Kidney (tissue), 14 donors: Measurements from ENCODE around the gene NUDT13. TPM values are rescaled to one million over a fixed set of nuclear protein-coding genes. Genes with fewer than 3 reads are reported as not detected.

Source experiments
- DNase-seq, 5 donors: peaks; one replicate each; pipeline ENCODE4 v3.0.0-alpha.2; 2013 to 2020
- FAIRE-seq: peaks from 2 replicates; lab custom pipeline; 2012; peaks lifted over from hg19 to GRCh38; lab: Jason Lieb, UNC
- H3K27ac ChIP-seq, 2 donors: one replicate each; pipeline ENCODE4 v1.7.0; 2013; ENCODE audit warnings: low read depth in 2 of 2, low read length in 2 of 2, inconsistent platforms in 1 of 2
- H3K27me3 ChIP-seq: one replicate; pipeline ENCODE4 v1.7.1; 2013; ENCODE audit warnings: low read length, inconsistent platforms; ENCODE audit not compliant: control insufficient read depth, insufficient read depth
- H3K36me3 ChIP-seq, 3 donors: one replicate each; pipeline versions ENCODE4 v1.7.0 to v1.7.1; 2013; ENCODE audit warnings: low read length in 3 of 3, control low read depth in 1 of 3, inconsistent platforms in 1 of 3; ENCODE audit not compliant: insufficient read depth in 3 of 3, control insufficient read depth in 2 of 3
- H3K4me1 ChIP-seq, 3 donors: one replicate each; pipeline versions ENCODE4 v1.7.0 to v1.7.1; 2013; ENCODE audit warnings: low read length in 3 of 3, inconsistent platforms in 1 of 3, low read depth in 1 of 3; ENCODE audit not compliant: control insufficient read depth in 2 of 3, insufficient read depth in 2 of 3
- H3K4me3 ChIP-seq, 3 donors: one replicate each; pipeline versions ENCODE4 v1.7.0 to v1.8.1; 2013; ENCODE audit warnings: low read length in 3 of 3, control low read depth in 1 of 3, inconsistent platforms in 1 of 3
- H3K9ac ChIP-seq, 3 donors: one replicate each; pipeline versions ENCODE4 v1.7.0 to v1.7.1; 2013; ENCODE audit warnings: low read length in 3 of 3, control low read depth in 1 of 3, inconsistent platforms in 1 of 3
- H3K9me3 ChIP-seq, 3 donors: one replicate each; pipeline versions ENCODE4 v1.7.0 to v1.7.1; 2013; ENCODE audit warnings: low read length in 3 of 3, control low read depth in 1 of 3, inconsistent platforms in 1 of 3; ENCODE audit not compliant: control insufficient read depth in 2 of 3, insufficient read depth in 1 of 3
- CTCF ChIP-seq: IDR thresholded peaks from 3 replicates; pipeline ENCODE4 v1.5.1; 2012; ENCODE audit warnings: mild to moderate bottlenecking, moderate library complexity, borderline replicate concordance; ENCODE audit not compliant: insufficient read depth; ENCODE audit errors: extremely low read depth
- intact Hi-C: fragments of 100-400 bp; cut with DNase I; formaldehyde crosslinking; loops from one replicate; pipeline ENCODE4 v1.11.1; 2022
- polyA plus RNA-seq: library from polyadenylated mRNA; stranded (reverse); fragments of 350-450 nt; fragmentation: Illumina TruSeq; extraction: RNeasy Lipid Tissue Mini Kit (QIAGEN cat#74804); gene quantifications from one replicate; pipeline ENCODE4 v1.2.3, GENCODE V29; 2014; ENCODE audit warnings: low read depth, low replicate concordance; ENCODE audit not compliant: insufficient read depth
- total RNA-seq: library from RNA; stranded (reverse); fragmentation: NEBNext Ultra II Directional; extraction: Animal tissue kit (Norgen Biotek cat#: 25700); gene quantifications from one replicate; pipeline ENCODE4 v1.2.1, GENCODE V29; 2021
- donor health status: control.
- donor health status: control.
- donor health status: control.
- donor health status: control.
- donor health status: control.
- donor health status: DM: yes; HTN: yes; CAD: no.
- donor health status: Normal renal cell carcinoma (clear cell type).

The NUDT13 gene
- total and polyA plus RNA-seq, 2 donors from 2014 or later, result 3.3 to 3.7 TPM

DNA sequence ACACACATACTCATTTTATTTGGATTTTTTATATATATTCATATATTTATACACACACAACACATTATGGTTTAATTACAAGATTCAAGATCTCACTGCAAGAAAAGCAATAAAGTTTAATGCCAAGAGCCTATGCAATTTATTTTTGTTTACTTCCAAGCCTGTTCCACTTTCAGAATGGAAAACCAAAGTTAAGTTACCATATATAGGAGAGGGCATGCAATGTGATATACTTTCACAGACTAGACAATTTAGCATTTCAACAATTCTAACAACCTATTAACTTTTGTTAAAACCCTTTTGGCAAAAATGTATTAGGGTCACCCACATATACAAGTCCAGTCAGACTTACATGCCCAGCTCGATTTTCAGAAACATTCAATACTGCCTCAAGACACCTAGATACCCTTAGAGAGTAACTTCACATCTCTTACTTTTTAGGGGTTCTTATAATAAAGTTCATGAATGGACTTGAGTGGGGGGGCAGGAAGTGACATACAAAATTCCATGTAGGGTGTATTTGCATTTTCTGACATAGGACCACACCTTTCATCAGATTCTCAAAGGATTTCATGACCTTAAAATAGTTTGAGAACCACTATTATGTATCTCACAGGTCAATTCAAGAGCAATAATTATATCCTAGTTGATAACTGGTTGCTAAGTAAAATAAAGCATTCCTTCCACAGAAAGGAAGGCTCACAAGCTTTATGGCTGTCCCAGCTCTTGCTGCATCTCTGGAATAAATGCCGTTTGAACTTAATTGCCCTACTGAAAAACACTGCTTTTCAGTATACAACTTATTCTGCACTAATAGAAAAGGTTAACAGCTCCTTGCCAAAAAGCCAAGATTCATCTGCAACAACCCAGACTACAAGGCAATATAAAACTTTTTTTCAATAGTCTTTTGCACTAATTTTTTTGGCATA, 16.1 kb upstream of the NUDT13 start:
- TF ChIP-seq CTCF, result no peak
- intact Hi-C loops, result no loop called here
- H3K4me1 ChIP-seq, result peaks cover 0 to 4% (median 2%) of the 10 kb centered on the region in 3 donors
- no peaks in the 10 kb centered on the region for H3K27me3 ChIP-seq
- H3K9ac ChIP-seq, result peak overlapping the region in 1 of 3 donors; percentile 15
- peak overlapping the region; percentile 16 to 97 (median 71) for H3K4me3 ChIP-seq
- H3K27ac ChIP-seq, result no peak overlapping the region
- DNase-seq, result peak in 2 of 5 donors; percentile 29 to 30
- no peak for FAIRE-seq
- H3K36me3 ChIP-seq, result no peaks in the 10 kb centered on the region
- no peaks in the 10 kb centered on the region for H3K9me3 ChIP-seq

DNA sequence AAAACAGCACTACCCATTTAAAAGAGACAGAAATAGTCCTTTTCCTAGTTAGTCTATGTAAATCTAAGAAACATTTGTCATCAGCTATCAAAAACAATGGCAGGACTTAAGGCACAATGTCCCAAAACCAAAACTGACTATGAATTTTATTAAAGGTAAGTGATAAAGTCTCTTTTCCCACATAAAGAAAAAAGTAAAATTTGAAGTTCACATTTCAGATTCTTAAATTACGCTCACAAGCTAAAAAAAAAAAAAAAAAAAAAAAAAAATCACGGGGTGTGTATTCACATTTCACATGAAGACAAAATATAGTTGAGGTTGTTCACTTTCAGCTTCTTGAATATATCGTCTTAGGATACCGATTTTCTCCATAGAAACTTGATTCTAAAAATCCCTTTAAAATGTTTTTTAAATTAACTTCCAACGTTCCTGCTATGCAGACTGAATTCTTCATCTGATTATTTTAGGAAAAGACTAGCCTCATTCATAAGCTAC, 15.2 kb upstream of the NUDT13 start:
- Histone ChIP-seq H3K9me3 (no peaks in the 10 kb centered on the region), H3K27ac (peak overlapping the region in 1 of 2 donors; percentile 98), H3K4me3 (peak overlapping the region; percentile 71 to 97 (median 92)), H3K36me3 (no peaks in the 10 kb centered on the region), H3K27me3 (no peaks in the 10 kb centered on the region), H3K4me1 (peaks cover 0 to 4% (median 2%) of the 10 kb centered on the region in 3 donors), H3K9ac (peak overlapping the region in 2 of 3 donors; percentile 81 to 85)
- peak in 1 of 5 donors; percentile 18 for DNase-seq
- no peak for TF ChIP-seq CTCF
- intact Hi-C loops, result no loop called here
- FAIRE-seq, result no peak

DNA sequence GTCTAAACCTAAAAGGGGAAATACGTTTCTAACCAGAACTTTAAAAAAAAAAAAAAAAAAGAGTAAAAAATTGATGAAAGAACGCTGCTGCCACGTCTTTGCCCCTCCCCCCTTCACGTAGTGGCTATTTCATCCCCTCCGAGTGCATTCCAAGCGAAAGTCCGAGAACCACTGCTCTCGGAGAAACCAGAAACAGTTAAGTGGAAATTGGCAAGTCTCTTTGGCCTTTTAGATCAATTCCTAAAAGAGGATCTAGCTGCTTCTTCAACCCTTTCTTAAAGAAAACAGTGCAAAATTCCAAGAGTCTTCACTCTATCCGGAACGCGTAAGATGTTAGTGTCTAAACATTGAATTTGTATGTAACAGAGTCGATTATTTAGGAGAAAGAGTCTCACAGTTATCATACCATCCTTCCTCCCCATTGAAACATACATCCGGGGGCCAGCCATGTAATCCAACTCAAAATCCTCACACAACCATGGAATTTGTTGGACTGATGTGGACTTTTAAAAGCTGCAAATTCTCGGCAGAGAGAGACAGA, 14.7 kb upstream of the NUDT13 start:
- Histone ChIP-seq H3K9me3 (no peaks in the 10 kb centered on the region), H3K27ac (peak overlapping the region; percentile 96 to 98), H3K27me3 (no peaks in the 10 kb centered on the region), H3K36me3 (no peaks in the 10 kb centered on the region), H3K4me3 (peak overlapping the region; percentile 71 to 97 (median 92)), H3K4me1 (peaks cover 0 to 4% (median 2%) of the 10 kb centered on the region in 3 donors), H3K9ac (peak overlapping the region; percentile 81 to 99 (median 85))
- FAIRE-seq (no peak), DNase-seq (peak in 4 of 5 donors; percentile 73 to 92 (median 82))
- intact Hi-C loops, result no loop called here
- TF ChIP-seq CTCF, result no peak
